Breast epithelium (tissue), 4 donors: Measurements from ENCODE around the gene TTC7B. TPM values are rescaled to one million over a fixed set of nuclear protein-coding genes. Genes with fewer than 3 reads are reported as not detected.

Experiments
- DNase-seq, 2 donors: peaks; one replicate each; pipeline ENCODE4 v3.0.0-alpha.2; 2019; ENCODE audit warnings: low spot score in 2 of 2
- H3K27ac ChIP-seq, 2 donors: fragments of 200-600 bp; sonication (generic) in 1 of 2; one replicate each; pipeline ENCODE4 v1.5.1; 2016 to 2019; ENCODE audit warnings: mild to moderate bottlenecking in 1 of 2
- H3K27me3 ChIP-seq, 2 donors: fragments of 200-600 bp; sonication (generic) in 1 of 2; one replicate each; pipeline versions ENCODE4 v1.5.1 to v1.6.0; 2017 to 2019; ENCODE audit warnings: control low read depth in 1 of 2, mild to moderate bottlenecking in 1 of 2
- H3K36me3 ChIP-seq: fragments of 200-600 bp; one replicate; pipeline ENCODE4 v1.5.1; 2019
- H3K4me1 ChIP-seq, 2 donors: fragments of 200-600 bp; sonication (generic); one replicate each; pipeline ENCODE4 v1.5.1; 2016 to 2019; ENCODE audit warnings: control low read depth in 1 of 2
- H3K4me3 ChIP-seq, 3 donors: fragments of 200-600 bp; sonication (generic); 1 replicate in 2 of 3; 2 replicates in 1 of 3; pipeline ENCODE4 v1.5.1; 2016 to 2019; ENCODE audit warnings: mild to moderate bottlenecking in 3 of 3, moderate library complexity in 2 of 3
- H3K9me3 ChIP-seq, 2 donors: fragments of 200-600 bp; sonication (generic) in 1 of 2; one replicate each; pipeline ENCODE4 v1.5.1; 2016 to 2019; ENCODE audit warnings: control low read depth in 1 of 2
- CTCF ChIP-seq, 3 donors: fragments of 450-650 bp; IDR thresholded peaks; one replicate each; pipeline ENCODE4 v1.5.1; 2016 to 2017; ENCODE audit warnings: antibody characterized with exemption in 3 of 3, mild to moderate bottlenecking in 3 of 3, moderate library complexity in 3 of 3
- POLR2A ChIP-seq: fragments of 450-650 bp; IDR thresholded peaks from one replicate; pipeline ENCODE4 v1.6.1; 2016; ENCODE audit warnings: antibody characterized with exemption, mild to moderate bottlenecking, moderate library complexity
- POLR2AphosphoS5 ChIP-seq, 3 donors: sonication (generic); formaldehyde crosslinking; IDR thresholded peaks; one replicate each; pipeline ENCODE4 v1.6.1; 2017; ENCODE audit warnings: antibody characterized with exemption in 3 of 3
- intact Hi-C: fragments of 100-400 bp; cut with DNase I; formaldehyde crosslinking; loops from one replicate; pipeline ENCODE4 v1.15.1; 2023; ENCODE audit warnings: low total_unique reads
- total RNA-seq, 3 donors: library from RNA; depleted of rRNA; stranded (reverse); fragments of >200 nt; gene quantifications; one replicate each; pipeline ENCODE4 v1.1.0, GENCODE V29; 2016

Gene TTC7B
- total RNA-seq, 3 donors from 2014 or later, result 14.0 to 29.1 (median 22.0) TPM

- H3K9me3 ChIP-seq, result no peaks in the 10 kb centered on the region
- H3K27ac ChIP-seq, result peak overlapping the region; percentile 76 to 96
- intact Hi-C loops, result loop anchor here (2.0 kb wide), 1 partner anchor 19 kb away; no protein-coding TSS in a partner anchor
- TF ChIP-seq POLR2A (no peak), CTCF (IDR thresholded peaks at IDR 0.05) (no peak), POLR2AphosphoS5 (IDR thresholded peaks at IDR 0.05) (no peak)
- no peak for DNase-seq
- H3K4me3 ChIP-seq, result no peak overlapping the region
- peaks cover 4 to 23% of the 10 kb centered on the region in 2 donors for H3K4me1 ChIP-seq
- H3K27me3 ChIP-seq, result no peaks in the 10 kb centered on the region
- no peaks in the 10 kb centered on the region for H3K36me3 ChIP-seq
These were observed 306.8 kb downstream of the TTC7B start for GRCh38 chr14:90509403-90509802.

- intact Hi-C loops, result loop anchor here (2.0 kb wide), 1 partner anchor 18 kb away; no protein-coding TSS in a partner anchor
- Histone ChIP-seq H3K27ac (peak overlapping the region; percentile 76 to 96), H3K4me1 (peaks cover 4 to 23% of the 10 kb centered on the region in 2 donors), H3K27me3 (no peaks in the 10 kb centered on the region), H3K36me3 (no peaks in the 10 kb centered on the region), H3K9me3 (no peaks in the 10 kb centered on the region), H3K4me3 (no peak overlapping the region)
- peak in 1 of 3 donors; percentile 27 for TF ChIP-seq POLR2AphosphoS5 (IDR thresholded peaks at IDR 0.05)
- no peak for TF ChIP-seq POLR2A
- no peak for TF ChIP-seq CTCF (IDR thresholded peaks at IDR 0.05)
- peak in 1 of 2 donors; percentile 73 for DNase-seq
These were observed 307.5 kb downstream of the TTC7B start for GRCh38 chr14:90508536-90509254.

DNA sequence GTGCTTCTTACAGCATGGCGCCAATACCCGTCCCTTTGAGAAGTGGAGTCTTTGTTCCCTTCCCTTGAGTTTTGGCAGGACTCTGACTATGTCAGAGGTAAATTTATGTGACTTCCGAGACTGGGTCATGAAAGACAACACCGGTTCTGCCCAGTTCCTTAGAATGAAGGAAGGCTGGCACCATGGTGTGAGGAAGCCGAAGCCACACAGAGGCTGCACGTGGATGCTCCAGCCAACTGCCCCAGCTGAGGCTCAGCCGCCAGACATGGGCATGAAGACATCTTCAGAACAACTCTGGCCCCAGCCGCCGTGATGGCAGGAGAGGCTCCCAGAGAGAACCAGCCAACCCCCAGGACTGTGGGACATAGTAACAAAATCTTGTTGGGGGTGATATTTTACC is 308.2 kb downstream of the TTC7B start:
- Histone ChIP-seq H3K36me3 (no peaks in the 10 kb centered on the region), H3K27ac (peak overlapping the region in 1 of 2 donors; percentile 96), H3K9me3 (no peaks in the 10 kb centered on the region), H3K4me1 (peaks cover 0 to 16% of the 10 kb centered on the region in 2 donors), H3K27me3 (no peaks in the 10 kb centered on the region), H3K4me3 (no peak overlapping the region)
- TF ChIP-seq POLR2A (no peak), CTCF (IDR thresholded peaks at IDR 0.05) (no peak), POLR2AphosphoS5 (IDR thresholded peaks at IDR 0.05) (no peak)
- no peak for DNase-seq
- intact Hi-C loops, result loop anchor here (2.0 kb wide), 1 partner anchor 17 kb away; no protein-coding TSS in a partner anchor

- Histone ChIP-seq H3K27ac (peak overlapping the region in 1 of 2 donors; percentile 96), H3K4me1 (peaks cover 0 to 10% of the 10 kb centered on the region in 2 donors), H3K4me3 (no peak overlapping the region), H3K27me3 (no peaks in the 10 kb centered on the region), H3K9me3 (no peaks in the 10 kb centered on the region), H3K36me3 (no peaks in the 10 kb centered on the region)
- intact Hi-C loops, result no loop called here
- no peak for DNase-seq
- no peak for TF ChIP-seq CTCF (IDR thresholded peaks at IDR 0.05)
- no peak for TF ChIP-seq POLR2AphosphoS5 (IDR thresholded peaks at IDR 0.05)
These were observed 308.8 kb downstream of the TTC7B start for GRCh38 chr14:90507428-90507827.

DNA sequence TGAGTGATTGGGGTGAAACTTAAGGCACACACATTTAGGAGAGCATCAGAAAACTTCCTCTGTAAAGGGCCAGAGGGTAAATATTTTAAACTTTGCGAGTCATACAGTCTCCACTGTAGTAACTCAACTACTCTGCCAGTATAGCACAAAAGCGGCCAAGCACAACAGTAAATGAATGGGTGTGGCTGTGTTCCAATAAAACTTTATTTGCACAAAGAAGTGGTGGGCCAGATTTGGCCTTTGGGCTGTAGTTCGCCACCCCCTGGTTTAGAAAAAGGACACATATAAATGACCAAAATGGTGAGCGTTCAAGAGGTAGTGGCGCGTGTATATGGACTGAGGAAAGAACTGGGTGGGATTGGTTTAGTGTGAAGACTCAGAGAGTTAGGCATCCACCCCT is 309.5 kb downstream of the TTC7B start:
- H3K27ac ChIP-seq, result no peak overlapping the region
- DNase-seq, result no peak
- H3K36me3 ChIP-seq, result no peaks in the 10 kb centered on the region
- no peaks in the 10 kb centered on the region for H3K27me3 ChIP-seq
- intact Hi-C loops, result no loop called here
- no peak overlapping the region for H3K4me3 ChIP-seq
- no peak for TF ChIP-seq POLR2A
- no peak for TF ChIP-seq CTCF (IDR thresholded peaks at IDR 0.05)
- TF ChIP-seq POLR2AphosphoS5 (IDR thresholded peaks at IDR 0.05), result no peak
- H3K4me1 ChIP-seq, result peaks cover 0 to 6% of the 10 kb centered on the region in 2 donors
- H3K9me3 ChIP-seq, result no peaks in the 10 kb centered on the region
